ENCODE data around the gene CBY1. TPM values are rescaled to one million over a fixed set of nuclear protein-coding genes. Genes with fewer than 3 reads are reported as not detected.

The CBY1 gene
- total RNA-seq, 1 donor from 2014 or later, result 53.5 TPM

DNA sequence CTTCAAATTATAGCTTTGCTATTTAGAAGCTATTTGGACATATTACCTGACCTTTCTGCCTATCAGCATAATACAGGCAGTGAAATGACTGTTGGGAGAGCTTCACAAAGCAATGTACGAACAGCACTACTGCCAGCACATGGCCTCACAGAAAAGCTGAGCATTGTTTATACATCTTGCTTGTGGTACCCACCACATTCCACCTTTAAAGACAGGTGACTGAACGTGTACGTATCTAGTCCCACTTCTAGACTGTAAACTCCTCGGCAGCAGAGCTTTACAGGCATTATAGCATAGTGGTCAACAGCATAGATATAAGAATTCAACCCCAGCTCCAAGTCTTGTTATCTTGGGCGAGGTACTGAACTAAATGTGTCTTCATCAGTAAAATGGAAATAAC lies 42.7 kb downstream of the CBY1 start:
- Mint-ChIP-seq H3K9me3 (no peaks in the 10 kb centered on the region), H3K4me1 (ENCODE audit: unreplicated experiment) (peaks cover 47% of the 10 kb centered on the region), H3K36me3 (peaks cover 18% of the 10 kb centered on the region), H3K27me3 (peaks cover 6% of the 10 kb centered on the region), H3K4me3 (peak overlapping the region; percentile 91), H3K27ac (peak overlapping the region; percentile 98)
- TF ChIP-seq, protein P1, sequence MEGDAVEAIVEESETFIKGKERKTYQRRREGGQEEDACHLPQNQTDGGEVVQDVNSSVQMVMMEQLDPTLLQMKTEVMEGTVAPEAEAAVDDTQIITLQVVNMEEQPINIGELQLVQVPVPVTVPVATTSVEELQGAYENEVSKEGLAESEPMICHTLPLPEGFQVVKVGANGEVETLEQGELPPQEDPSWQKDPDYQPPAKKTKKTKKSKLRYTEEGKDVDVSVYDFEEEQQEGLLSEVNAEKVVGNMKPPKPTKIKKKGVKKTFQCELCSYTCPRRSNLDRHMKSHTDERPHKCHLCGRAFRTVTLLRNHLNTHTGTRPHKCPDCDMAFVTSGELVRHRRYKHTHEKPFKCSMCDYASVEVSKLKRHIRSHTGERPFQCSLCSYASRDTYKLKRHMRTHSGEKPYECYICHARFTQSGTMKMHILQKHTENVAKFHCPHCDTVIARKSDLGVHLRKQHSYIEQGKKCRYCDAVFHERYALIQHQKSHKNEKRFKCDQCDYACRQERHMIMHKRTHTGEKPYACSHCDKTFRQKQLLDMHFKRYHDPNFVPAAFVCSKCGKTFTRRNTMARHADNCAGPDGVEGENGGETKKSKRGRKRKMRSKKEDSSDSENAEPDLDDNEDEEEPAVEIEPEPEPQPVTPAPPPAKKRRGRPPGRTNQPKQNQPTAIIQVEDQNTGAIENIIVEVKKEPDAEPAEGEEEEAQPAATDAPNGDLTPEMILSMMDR (conservative IDR thresholded peaks at IDR 0.05), result no peak
- no peak for DNase-seq (ENCODE audit: extremely low spot score, unreplicated experiment)

DNA sequence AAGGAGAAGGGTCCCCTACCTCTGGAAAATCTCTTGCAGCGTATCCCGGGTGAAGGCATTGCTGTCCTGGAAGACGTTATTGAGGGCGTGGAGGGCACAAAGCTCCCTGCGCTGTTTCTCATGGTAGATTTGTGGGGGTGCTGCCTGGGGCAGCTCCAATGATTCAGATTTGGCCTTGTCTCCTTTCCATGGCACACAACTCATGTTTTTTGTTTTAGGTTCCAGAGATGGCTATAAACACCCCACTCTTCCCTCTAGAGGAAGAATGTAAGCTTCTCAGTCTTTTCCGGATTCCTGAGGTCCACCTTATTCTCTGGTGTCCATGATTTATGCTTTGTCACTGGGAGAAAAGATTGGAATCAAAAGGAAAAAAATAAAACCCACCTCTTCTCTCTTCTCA lies 43.3 kb downstream of the CBY1 start:
- H3K27me3 Mint-ChIP-seq, result peaks cover 6% of the 10 kb centered on the region
- no peak for DNase-seq (ENCODE audit: extremely low spot score, unreplicated experiment)
- H3K9me3 Mint-ChIP-seq, result no peaks in the 10 kb centered on the region
- H3K4me3 Mint-ChIP-seq, result peak overlapping the region; percentile 91
- TF ChIP-seq, protein P1 (conservative IDR thresholded peaks at IDR 0.05), result no peak
- H3K36me3 Mint-ChIP-seq, result peaks cover 16% of the 10 kb centered on the region
- peaks cover 47% of the 10 kb centered on the region for H3K4me1 Mint-ChIP-seq (ENCODE audit: unreplicated experiment)
- H3K27ac Mint-ChIP-seq, result peak overlapping the region; percentile 98

DNA sequence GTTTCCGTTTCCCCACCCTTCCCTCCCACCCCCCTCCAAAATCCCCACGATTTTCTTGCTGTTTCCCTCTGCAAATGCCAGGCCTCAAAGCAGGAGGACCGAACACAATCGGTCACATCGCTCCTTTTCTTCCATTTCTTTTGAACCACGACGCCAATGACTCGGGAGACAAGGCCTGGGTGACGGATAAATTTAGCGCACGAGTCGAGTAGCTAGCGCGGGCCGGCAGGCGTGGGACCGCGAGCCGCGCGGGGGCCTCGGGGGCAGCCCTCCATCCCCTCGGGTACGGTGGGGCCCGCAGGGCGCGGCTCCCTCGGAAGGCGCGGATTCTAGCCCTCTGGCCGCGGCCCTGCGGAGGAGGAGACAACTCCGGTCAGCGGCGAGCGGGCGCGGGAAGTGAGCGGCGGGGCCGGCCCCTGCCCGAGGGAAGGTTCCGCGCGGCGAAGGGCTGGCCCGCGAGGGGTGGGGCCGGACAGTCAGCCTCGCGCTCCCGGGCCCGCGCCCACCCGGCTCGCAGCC lies 43.9 kb downstream of the CBY1 start:
- peak overlapping the region; percentile 98 for H3K27ac Mint-ChIP-seq
- H3K4me1 Mint-ChIP-seq (ENCODE audit: unreplicated experiment), result peaks cover 49% of the 10 kb centered on the region
- DNase-seq (ENCODE audit: extremely low spot score, unreplicated experiment), result no peak

DNA sequence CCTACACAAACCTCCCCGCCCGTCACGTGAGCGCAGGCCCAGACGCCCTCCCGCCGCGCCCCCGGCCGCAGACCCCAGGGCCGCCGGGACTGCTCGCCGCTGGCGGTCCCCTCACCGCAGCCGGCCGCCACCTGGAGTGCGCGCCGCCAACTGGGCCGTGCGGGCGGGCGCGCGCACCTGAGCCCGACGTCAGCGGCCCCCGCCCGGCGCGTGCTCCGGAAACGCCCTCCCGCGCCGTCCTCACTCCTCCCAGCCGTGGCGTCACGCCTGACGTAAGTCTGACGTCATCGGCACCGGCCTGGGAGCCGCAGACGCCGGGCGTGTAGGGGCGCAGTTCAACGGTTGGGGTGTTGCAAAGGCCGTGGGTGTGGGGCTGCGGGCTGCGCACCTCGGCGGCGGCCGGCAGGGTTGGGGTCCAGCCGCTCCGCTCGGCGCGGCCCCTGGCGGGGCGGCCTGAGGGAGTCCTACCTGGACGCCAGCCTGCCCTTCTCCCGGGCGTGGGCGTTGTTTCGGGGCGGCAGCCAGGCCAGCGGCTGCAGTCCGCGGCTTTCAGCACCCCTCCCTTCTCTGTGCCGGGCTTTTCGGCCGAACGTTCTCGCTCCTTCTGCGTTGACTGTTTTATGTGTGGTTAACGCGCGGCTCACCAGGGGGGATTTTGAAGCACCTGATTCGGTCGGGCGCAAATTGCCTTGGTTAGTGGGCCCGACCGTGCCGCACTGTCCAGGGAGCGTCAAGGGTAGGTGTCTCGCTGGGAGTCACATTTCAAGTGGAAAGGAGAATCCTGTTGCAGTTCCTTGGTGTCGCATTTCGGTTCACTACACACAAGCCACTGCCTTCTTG lies 44.6 kb downstream of the CBY1 start, which contains the start of gene JOSD1:
JOSD1 (minus strand) TSS at position 155 of the 840 bp plus-strand sequence. CDS start 956 bp downstream, outside the sequence.
- peaks cover 6% of the 10 kb centered on the region for H3K27me3 Mint-ChIP-seq

More for the DNA sequence above, 43.9 kb downstream of the CBY1 start:
- Mint-ChIP-seq H3K4me3 (peak overlapping the region; percentile 99), H3K9me3 (no peaks in the 10 kb centered on the region), H3K27me3 (peaks cover 6% of the 10 kb centered on the region), H3K36me3 (peaks cover 14% of the 10 kb centered on the region)
- TF ChIP-seq, protein P1 (conservative IDR thresholded peaks at IDR 0.05), result no peak

GRCh38 chr22:38704654-38705234 lies 48.3 kb downstream of the CBY1 start:
- peak overlapping the region; percentile 97 for H3K27ac Mint-ChIP-seq
- no peak for DNase-seq (ENCODE audit: extremely low spot score, unreplicated experiment)
- TF ChIP-seq, protein P1 (conservative IDR thresholded peaks at IDR 0.05), result no peak
- H3K4me3 Mint-ChIP-seq, result peak overlapping the region; percentile 90
- peaks cover 6% of the 10 kb centered on the region for H3K27me3 Mint-ChIP-seq
- H3K9me3 Mint-ChIP-seq, result no peaks in the 10 kb centered on the region
- H3K36me3 Mint-ChIP-seq, result no peaks in the 10 kb centered on the region
- peaks cover 42% of the 10 kb centered on the region for H3K4me1 Mint-ChIP-seq (ENCODE audit: unreplicated experiment)

More for the DNA sequence above, 44.6 kb downstream of the CBY1 start, which contains the start of gene JOSD1:
- H3K36me3 Mint-ChIP-seq, result peaks cover 14% of the 10 kb centered on the region
- peak within 1 kb of the TSS; percentile 99 for H3K4me3 Mint-ChIP-seq
- no peaks in the 10 kb centered on the region for H3K9me3 Mint-ChIP-seq
- H3K4me1 Mint-ChIP-seq (ENCODE audit: unreplicated experiment), result peaks cover 49% of the 10 kb centered on the region
- peak; percentile 97 for DNase-seq (ENCODE audit: extremely low spot score, unreplicated experiment)
- peak within 1 kb of the TSS; percentile 100 for H3K27ac Mint-ChIP-seq
- TF ChIP-seq, protein P1 (conservative IDR thresholded peaks at IDR 0.05), result no peak
